WTC11 (cell line): ENCODE data around the gene MRFAP1. TPM values are rescaled to one million over a fixed set of nuclear protein-coding genes. Genes with fewer than 3 reads are reported as not detected.

Source experiments
- ATAC-seq: fragments of 200-7000 bp; cut with Tn5 transposase; 2 replicates; pipeline ENCODE4 v1.10.0; 2021; ENCODE audit warnings: mild to moderate bottlenecking, moderate library complexity
- CTCF ChIA-PET: fragments of 300-600 bp; sonication (Branson Sonifier 250); formaldehyde crosslinking; loops from one replicate; lab custom pipeline; 2021; ENCODE audit warnings: antibody characterized with exemption; lab: Charles Lee
- POLR2A ChIA-PET: fragments of 350-600 bp; sonication (Branson Sonifier 250); formaldehyde crosslinking; loops from one replicate; lab custom pipeline; 2021; ENCODE audit warnings: antibody characterized with exemption; lab: Charles Lee
- DNase-seq: peaks from one replicate; pipeline ENCODE4 v3.0.0; 2021; ENCODE audit warnings: low spot score
- H3K27ac Mint-ChIP-seq: 2 replicates; pipeline ENCODE4 v1.8.0; 2021; ENCODE audit warnings: mixed read lengths
- H3K27me3 Mint-ChIP-seq: 2 replicates; pipeline ENCODE4 v1.8.0; 2021; ENCODE audit warnings: low read depth, mild to moderate bottlenecking, moderate library complexity, mixed read lengths
- H3K36me3 Mint-ChIP-seq: 2 replicates; pipeline ENCODE4 v1.8.0; 2021; ENCODE audit warnings: mixed read lengths
- H3K4me1 Mint-ChIP-seq: 2 replicates; pipeline ENCODE4 v1.8.0; 2022; ENCODE audit warnings: mixed read lengths
- H3K4me3 Mint-ChIP-seq: 2 replicates; pipeline ENCODE4 v1.8.0; 2021; ENCODE audit warnings: mild to moderate bottlenecking, moderate library complexity, mixed read lengths
- H3K9me3 Mint-ChIP-seq: 2 replicates; pipeline ENCODE4 v1.8.0; 2021; ENCODE audit warnings: mixed read lengths
- ARID4B ChIP-seq: sonication (generic); formaldehyde crosslinking; IDR thresholded peaks from 2 replicates; pipeline ENCODE4 v1.8.0; 2023; ENCODE audit warnings: missing genetic modification reagents, mild to moderate bottlenecking, borderline replicate concordance
- ATF1 ChIP-seq: sonication (generic); formaldehyde crosslinking; IDR thresholded peaks from 2 replicates; pipeline ENCODE4 v1.8.1; 2023; ENCODE audit warnings: mild to moderate bottlenecking, moderate library complexity, missing genetic modification reagents
- ELF4 ChIP-seq: sonication (generic); formaldehyde crosslinking; IDR thresholded peaks from 2 replicates; pipeline ENCODE4 v1.8.1; 2022; ENCODE audit warnings: low read depth, mild to moderate bottlenecking, moderate library complexity, missing genetic modification reagents
- FOXK1 ChIP-seq: sonication (generic); formaldehyde crosslinking; IDR thresholded peaks from 2 replicates; pipeline ENCODE4 v1.8.0; 2022; ENCODE audit warnings: mild to moderate bottlenecking, moderate library complexity, missing genetic modification reagents
- FOXP1 ChIP-seq: sonication (generic); formaldehyde crosslinking; IDR thresholded peaks from 2 replicates; pipeline ENCODE4 v1.8.0; 2022; ENCODE audit warnings: missing genetic modification reagents, mild to moderate bottlenecking, moderate library complexity, borderline replicate concordance
- GABPB1 ChIP-seq: sonication (generic); formaldehyde crosslinking; IDR thresholded peaks from 2 replicates; pipeline ENCODE4 v1.8.1; 2023; ENCODE audit warnings: mild to moderate bottlenecking, missing genetic modification reagents
- HMGA2 ChIP-seq: fragments of 250-450 bp; sonication (Bioruptor Pico); IDR thresholded peaks from 2 replicates; pipeline ENCODE4 v1.4.0; 2021; ENCODE audit warnings: mild to moderate bottlenecking, moderate library complexity
- IRF1 ChIP-seq: sonication (generic); formaldehyde crosslinking; IDR thresholded peaks from 2 replicates; pipeline ENCODE4 v1.8.0; 2023; ENCODE audit warnings: missing genetic modification reagents
- IRF2 ChIP-seq: sonication (generic); formaldehyde crosslinking; IDR thresholded peaks from 2 replicates; pipeline ENCODE4 v1.8.0; 2022; ENCODE audit warnings: low read depth, missing genetic modification reagents, borderline replicate concordance
- JAZF1 ChIP-seq: fragments of 250-450 bp; sonication (Bioruptor Pico); IDR thresholded peaks from 2 replicates; pipeline ENCODE4 v1.9.0; 2021; ENCODE audit warnings: moderate library complexity, mild to moderate bottlenecking, inconsistent platforms
- MXD4 ChIP-seq: fragments of 250-450 bp; sonication (Bioruptor Pico); IDR thresholded peaks from 2 replicates; pipeline ENCODE4 v1.8.0; 2021; ENCODE audit warnings: mild to moderate bottlenecking, moderate library complexity, borderline replicate concordance
- MYBL2 ChIP-seq: sonication (generic); formaldehyde crosslinking; IDR thresholded peaks from 2 replicates; pipeline ENCODE4 v1.8.1; 2023; ENCODE audit warnings: mild to moderate bottlenecking, moderate library complexity, missing genetic modification reagents
- NR1H2 ChIP-seq: sonication (generic); formaldehyde crosslinking; IDR thresholded peaks from 2 replicates; pipeline ENCODE4 v1.9.0; 2021; ENCODE audit warnings: mild to moderate bottlenecking, moderate library complexity, missing genetic modification reagents
- OVOL2 ChIP-seq: fragments of 250-450 bp; sonication (Bioruptor Pico); IDR thresholded peaks from 2 replicates; pipeline ENCODE4 v1.9.0; 2021; ENCODE audit warnings: mild to moderate bottlenecking, borderline replicate concordance
- PREB ChIP-seq: sonication (generic); formaldehyde crosslinking; IDR thresholded peaks from 2 replicates; pipeline ENCODE4 v1.8.1; 2022; ENCODE audit warnings: mild to moderate bottlenecking, missing genetic modification reagents, moderate library complexity, borderline replicate concordance
- PRRX2 ChIP-seq: fragments of 250-450 bp; sonication (Bioruptor Pico); IDR thresholded peaks from 2 replicates; pipeline ENCODE4 v1.8.0; 2021; ENCODE audit warnings: mild to moderate bottlenecking
- SMAD4 ChIP-seq: sonication (generic); formaldehyde crosslinking; IDR thresholded peaks from 2 replicates; pipeline ENCODE4 v1.8.0; 2022; ENCODE audit warnings: mild to moderate bottlenecking, missing genetic modification reagents
- SOX15 ChIP-seq: fragments of 250-450 bp; sonication (Bioruptor Pico); IDR thresholded peaks from 2 replicates; pipeline ENCODE4 v1.9.0; 2021; ENCODE audit warnings: mild to moderate bottlenecking
- SP1 ChIP-seq: sonication (generic); formaldehyde crosslinking; conservative IDR thresholded peaks from 2 replicates; pipeline ENCODE4 v1.8.1; 2022; ENCODE audit warnings: missing genetic modification reagents
- TEAD1 ChIP-seq: sonication (generic); formaldehyde crosslinking; IDR thresholded peaks from 2 replicates; pipeline ENCODE4 v1.8.0; 2022; ENCODE audit warnings: mild to moderate bottlenecking, missing genetic modification reagents
- ZNF121 ChIP-seq: sonication (generic); formaldehyde crosslinking; IDR thresholded peaks from 2 replicates; pipeline ENCODE4 v1.8.0; 2023; ENCODE audit warnings: missing genetic modification reagents
- ZNF138 ChIP-seq: sonication (generic); formaldehyde crosslinking; conservative IDR thresholded peaks from 2 replicates; pipeline ENCODE4 v1.8.1; 2022; ENCODE audit warnings: mild to moderate bottlenecking, moderate library complexity, missing genetic modification reagents
- ZNF423 ChIP-seq: fragments of 250-450 bp; sonication (Bioruptor Pico); IDR thresholded peaks from 2 replicates; pipeline ENCODE4 v2.1.2; 2022; ENCODE audit warnings: mild to moderate bottlenecking, moderate library complexity
- total RNA-seq: library from RNA; stranded (reverse); gene quantifications from 3 replicates; pipeline ENCODE4 v1.2.3, GENCODE V29; 2021
- TF ChIP-seq, protein P1 (sequence below): fragments of 250-450 bp; sonication (Bioruptor Pico); IDR thresholded peaks from 2 replicates; pipeline ENCODE4 v1.9.0; 2021; ENCODE audit warnings: mild to moderate bottlenecking, borderline replicate concordance

The MRFAP1 gene
- total RNA-seq, 1 experiment from 2014 or later = 319 TPM

DNA sequence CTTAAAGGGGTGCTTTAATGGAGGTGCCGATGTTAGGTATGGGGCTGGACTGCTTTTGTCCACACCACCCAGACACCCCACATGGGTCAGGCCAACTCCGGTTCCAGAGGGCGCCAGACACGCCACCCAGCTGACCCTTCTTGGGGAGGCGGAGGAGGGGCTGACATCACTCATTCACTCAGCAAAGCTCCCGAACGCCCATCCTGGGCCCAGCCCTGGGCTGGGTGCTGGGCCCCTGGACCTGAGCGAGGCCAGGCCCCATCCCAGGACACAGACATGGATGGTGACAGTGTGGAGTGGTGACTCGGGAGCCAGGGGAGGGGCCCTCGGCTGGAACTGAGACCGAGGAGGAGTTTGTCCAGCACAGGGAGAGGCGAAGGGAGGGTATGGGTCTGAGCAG is 37.4 kb upstream of the MRFAP1 start:
- peaks cover 13% of the 10 kb centered on the region; the same call in 1 of the 2 replicates for H3K9me3 Mint-ChIP-seq
- ChIA-PET CTCF (interaction anchor here (1.8 kb wide), 1 partner anchor 55 kb away, joined by 4 read pairs; no protein-coding TSS in a partner anchor), POLR2A (interaction anchor here (0.6 kb wide), 1 partner anchor 234 kb away, joined by 3 read pairs; no protein-coding TSS in a partner anchor)
- TF ChIP-seq SP1 = no peak
- TF ChIP-seq MYBL2 (CRISPR knock-in tag) = no peak
- no peak for TF ChIP-seq GABPB1 (CRISPR knock-in tag)
- no peak for TF ChIP-seq HMGA2 (CRISPR knock-in tag)
- no peak for TF ChIP-seq FOXP1 (CRISPR knock-in tag)
- TF ChIP-seq ZNF423 (CRISPR knock-in tag) = no peak
- no peak for TF ChIP-seq SMAD4 (CRISPR knock-in tag)
- TF ChIP-seq TEAD1 (CRISPR knock-in tag) = no peak
- TF ChIP-seq ARID4B = no peak
- no peak for TF ChIP-seq JAZF1
- TF ChIP-seq PRRX2 (CRISPR knock-in tag) = no peak
- TF ChIP-seq OVOL2 (CRISPR knock-in tag) = no peak
- no peak for TF ChIP-seq IRF2 (CRISPR knock-in tag)
- no peak for TF ChIP-seq ELF4 (CRISPR knock-in tag)
- TF ChIP-seq, protein P1, sequence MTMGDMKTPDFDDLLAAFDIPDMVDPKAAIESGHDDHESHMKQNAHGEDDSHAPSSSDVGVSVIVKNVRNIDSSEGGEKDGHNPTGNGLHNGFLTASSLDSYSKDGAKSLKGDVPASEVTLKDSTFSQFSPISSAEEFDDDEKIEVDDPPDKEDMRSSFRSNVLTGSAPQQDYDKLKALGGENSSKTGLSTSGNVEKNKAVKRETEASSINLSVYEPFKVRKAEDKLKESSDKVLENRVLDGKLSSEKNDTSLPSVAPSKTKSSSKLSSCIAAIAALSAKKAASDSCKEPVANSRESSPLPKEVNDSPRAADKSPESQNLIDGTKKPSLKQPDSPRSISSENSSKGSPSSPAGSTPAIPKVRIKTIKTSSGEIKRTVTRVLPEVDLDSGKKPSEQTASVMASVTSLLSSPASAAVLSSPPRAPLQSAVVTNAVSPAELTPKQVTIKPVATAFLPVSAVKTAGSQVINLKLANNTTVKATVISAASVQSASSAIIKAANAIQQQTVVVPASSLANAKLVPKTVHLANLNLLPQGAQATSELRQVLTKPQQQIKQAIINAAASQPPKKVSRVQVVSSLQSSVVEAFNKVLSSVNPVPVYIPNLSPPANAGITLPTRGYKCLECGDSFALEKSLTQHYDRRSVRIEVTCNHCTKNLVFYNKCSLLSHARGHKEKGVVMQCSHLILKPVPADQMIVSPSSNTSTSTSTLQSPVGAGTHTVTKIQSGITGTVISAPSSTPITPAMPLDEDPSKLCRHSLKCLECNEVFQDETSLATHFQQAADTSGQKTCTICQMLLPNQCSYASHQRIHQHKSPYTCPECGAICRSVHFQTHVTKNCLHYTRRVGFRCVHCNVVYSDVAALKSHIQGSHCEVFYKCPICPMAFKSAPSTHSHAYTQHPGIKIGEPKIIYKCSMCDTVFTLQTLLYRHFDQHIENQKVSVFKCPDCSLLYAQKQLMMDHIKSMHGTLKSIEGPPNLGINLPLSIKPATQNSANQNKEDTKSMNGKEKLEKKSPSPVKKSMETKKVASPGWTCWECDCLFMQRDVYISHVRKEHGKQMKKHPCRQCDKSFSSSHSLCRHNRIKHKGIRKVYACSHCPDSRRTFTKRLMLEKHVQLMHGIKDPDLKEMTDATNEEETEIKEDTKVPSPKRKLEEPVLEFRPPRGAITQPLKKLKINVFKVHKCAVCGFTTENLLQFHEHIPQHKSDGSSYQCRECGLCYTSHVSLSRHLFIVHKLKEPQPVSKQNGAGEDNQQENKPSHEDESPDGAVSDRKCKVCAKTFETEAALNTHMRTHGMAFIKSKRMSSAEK (CRISPR knock-in tag) = no peak
- H3K27me3 Mint-ChIP-seq = peaks cover 7% of the 10 kb centered on the region; the same call in 1 of the 2 replicates
- no peak overlapping the region for H3K4me3 Mint-ChIP-seq
- H3K36me3 Mint-ChIP-seq = peaks cover 16% of the 10 kb centered on the region
- H3K27ac Mint-ChIP-seq = no peak overlapping the region
- DNase-seq = no peak
- no peaks in the 10 kb centered on the region for H3K4me1 Mint-ChIP-seq
- peak; percentile 50; the same call in 1 of the 2 replicates for ATAC-seq

DNA sequence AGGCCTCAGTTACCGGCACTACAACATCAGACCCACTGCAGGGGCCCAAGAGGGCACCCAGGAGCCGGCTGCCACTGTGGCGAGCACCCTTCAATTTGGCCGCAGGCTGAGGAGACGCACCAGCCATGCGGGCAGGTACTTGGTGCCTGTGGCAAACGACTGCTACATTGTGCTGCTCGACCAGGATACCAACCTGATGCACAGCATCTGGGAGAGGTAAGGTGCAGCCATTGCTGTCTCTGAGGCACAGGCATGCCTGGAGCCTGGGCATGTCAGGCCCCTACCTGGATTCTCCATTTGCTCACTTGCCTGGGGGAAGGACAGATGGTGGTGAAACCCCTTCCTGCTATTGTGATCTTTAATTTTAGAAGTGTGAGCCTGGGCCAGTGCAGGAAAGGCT is 35.4 kb upstream of the MRFAP1 start:
- DNase-seq = no peak
- ATAC-seq = no peak
- peaks cover 16% of the 10 kb centered on the region for H3K36me3 Mint-ChIP-seq
- TF ChIP-seq ZNF121 (CRISPR knock-in tag) (no peak), NR1H2 (CRISPR knock-in tag) (no peak), JAZF1 (no peak), ZNF138 (no peak), MXD4 (CRISPR knock-in tag) (no peak), IRF2 (CRISPR knock-in tag) (no peak), PREB (CRISPR knock-in tag) (no peak), GABPB1 (CRISPR knock-in tag) (no peak), MYBL2 (CRISPR knock-in tag) (no peak), ATF1 (CRISPR knock-in tag) (no peak), SOX15 (CRISPR knock-in tag) (no peak), FOXK1 (CRISPR knock-in tag) (no peak), PRRX2 (CRISPR knock-in tag) (no peak), IRF1 (CRISPR knock-in tag) (no peak), ELF4 (CRISPR knock-in tag) (no peak)
- H3K4me1 Mint-ChIP-seq = no peaks in the 10 kb centered on the region
- CTCF ChIA-PET = interaction anchor here (0.8 to 1.3 kb wide), 3 partner anchors 59 to 278 kb away, joined by 3 to 4 read pairs (median 3); no protein-coding TSS in a partner anchor
- H3K4me3 Mint-ChIP-seq = no peak overlapping the region
- peaks cover 4% of the 10 kb centered on the region; the same call in 1 of the 2 replicates for H3K27me3 Mint-ChIP-seq
- H3K9me3 Mint-ChIP-seq = peaks cover 13% of the 10 kb centered on the region; the same call in 1 of the 2 replicates
- POLR2A ChIA-PET = no interaction called here
- H3K27ac Mint-ChIP-seq = no peak overlapping the region
